ENCODE data around the gene RAB36. TPM values are rescaled to one million over a fixed set of nuclear protein-coding genes. Genes with fewer than 3 reads are reported as not detected.
A peak's percentile ranks its signal among the peaks of the same experiment; 100 is the strongest.

RAB36 gene, protein sequence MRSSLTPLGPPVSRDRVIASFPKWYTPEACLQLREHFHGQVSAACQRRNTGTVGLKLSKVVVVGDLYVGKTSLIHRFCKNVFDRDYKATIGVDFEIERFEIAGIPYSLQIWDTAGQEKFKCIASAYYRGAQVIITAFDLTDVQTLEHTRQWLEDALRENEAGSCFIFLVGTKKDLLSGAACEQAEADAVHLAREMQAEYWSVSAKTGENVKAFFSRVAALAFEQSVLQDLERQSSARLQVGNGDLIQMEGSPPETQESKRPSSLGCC
- total RNA-seq (10 to 100 TPM; 11.2 to 27.5 TPM), polyA plus RNA-seq (1 to 10 TPM; 4.4 to 8.0 TPM)
- long read RNA-seq, donor 1, partial matches to known transcripts = 0 of 2 reads
- long read RNA-seq, donor 1, other reads (novel, unspliced or antisense) = 0 of 2 reads
- long read RNA-seq, donor 2, partial matches to known transcripts = 0 of 3 reads
- long read RNA-seq, donor 2, other reads (novel, unspliced or antisense) = 0 of 3 reads
- long read RNA-seq, donor 3 = 0 reads
- long read RNA-seq, donor 4, partial matches to known transcripts = 0 of 1 reads
- long read RNA-seq, donor 4, other reads (novel, unspliced or antisense) = 0 of 1 reads
- long read RNA-seq, donor 5, partial matches to known transcripts = 0 of 1 reads
- long read RNA-seq, donor 5, other reads (novel, unspliced or antisense) = 0 of 1 reads

DNA sequence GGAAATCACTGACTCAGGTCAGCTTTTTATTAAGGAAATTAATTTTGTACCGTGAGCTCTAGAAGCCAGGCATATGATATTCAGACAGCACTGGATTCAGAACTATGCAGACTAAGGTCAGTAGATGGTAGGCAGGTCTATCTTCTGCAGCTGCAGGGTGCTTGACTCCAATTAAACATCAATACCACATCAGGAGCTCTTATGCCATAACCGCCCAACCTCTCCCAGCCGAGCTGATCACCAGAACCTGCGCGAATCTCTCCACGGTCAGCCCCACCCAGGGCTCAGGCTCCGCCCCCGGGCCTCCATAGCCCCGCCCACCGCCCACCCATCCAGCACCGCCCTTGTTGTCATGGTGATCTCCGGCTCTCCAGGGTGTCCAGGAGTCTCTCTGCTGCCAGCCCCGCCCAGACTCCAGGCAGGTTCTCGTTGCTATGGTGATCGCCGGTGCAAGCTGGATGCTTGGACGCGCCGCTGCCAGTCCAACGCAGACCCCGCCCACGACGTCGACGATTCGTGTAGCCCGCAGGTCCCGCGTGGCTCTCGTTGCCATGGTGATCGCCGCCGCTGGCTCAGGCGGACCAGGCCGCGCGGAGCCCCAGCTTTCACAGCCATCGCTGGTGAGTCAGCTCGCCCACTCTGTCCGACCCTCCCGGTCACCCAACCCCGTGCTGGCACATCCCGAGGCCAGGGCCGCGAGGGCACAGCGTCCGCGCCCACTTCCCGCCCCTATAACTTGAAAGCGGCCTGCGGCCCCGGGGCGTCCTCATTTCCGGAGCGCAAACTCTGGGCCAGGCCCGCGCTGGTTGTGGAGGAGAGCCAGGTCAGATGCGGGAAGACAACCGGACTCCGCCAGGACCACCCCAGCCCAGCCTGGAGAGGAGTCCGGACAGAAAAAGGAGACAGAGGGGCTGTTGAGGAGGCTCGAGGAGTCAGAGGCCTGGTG lies at the start of gene RAB36:
RAB36 (plus strand) TSS at position 546 of the 946 bp plus-strand sequence. CDS start 1,140 bp downstream, outside the sequence.
- peak within 1 kb of the TSS in 1 of 2 donors; percentile 49 for H3K9ac ChIP-seq (ENCODE audit: insufficient read depth in 1 of 2, low read length in 2 of 2)
- 8 to 9% methylated on average over 61 to 62 of the region's 62 CpGs for WGBS, 2 donors

DNA sequence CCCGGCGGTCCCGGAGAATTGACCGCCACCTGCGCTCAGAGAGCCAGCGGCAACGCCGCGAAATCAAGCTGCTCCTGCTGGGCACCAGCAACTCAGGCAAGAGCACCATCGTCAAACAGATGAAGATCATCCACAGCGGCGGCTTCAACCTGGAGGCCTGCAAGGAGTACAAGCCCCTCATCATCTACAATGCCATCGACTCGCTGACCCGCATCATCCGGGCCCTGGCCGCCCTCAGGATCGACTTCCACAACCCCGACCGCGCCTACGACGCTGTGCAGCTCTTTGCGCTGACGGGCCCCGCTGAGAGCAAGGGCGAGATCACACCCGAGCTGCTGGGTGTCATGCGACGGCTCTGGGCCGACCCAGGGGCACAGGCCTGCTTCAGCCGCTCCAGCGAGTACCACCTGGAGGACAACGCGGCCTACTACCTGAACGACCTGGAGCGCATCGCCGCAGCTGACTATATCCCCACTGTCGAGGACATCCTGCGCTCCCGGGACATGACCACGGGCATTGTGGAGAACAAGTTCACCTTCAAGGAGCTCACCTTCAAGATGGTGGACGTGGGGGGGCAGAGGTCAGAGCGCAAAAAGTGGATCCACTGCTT lies 49.4 kb upstream of the RAB36 start:
- Histone ChIP-seq H3K27me3 (ENCODE audit: control insufficient read depth in 3 of 3, insufficient read depth in 3 of 3, low read length in 2 of 3) (no peaks in the 10 kb centered on the region), H3K9me3 (ENCODE audit: control insufficient read depth in 4 of 4, insufficient read depth in 3 of 4, low read length in 3 of 4) (peaks cover 0 to 4% (median 0%) of the 10 kb centered on the region in 4 donors), H3K27ac (ENCODE audit: low read depth in 1 of 2, low read length in 1 of 2) (no peak overlapping the region), H3K4me1 (ENCODE audit: control insufficient read depth in 5 of 5, insufficient read depth in 5 of 5, low read length in 5 of 5) (peaks cover 0 to 11% (median 0%) of the 10 kb centered on the region in 5 donors), H3K36me3 (ENCODE audit: control insufficient read depth in 4 of 4, insufficient read depth in 4 of 4, low read length in 4 of 4) (no peaks in the 10 kb centered on the region), H3K4me3 (no peak overlapping the region), H3K9ac (ENCODE audit: insufficient read depth in 1 of 2, low read length in 2 of 2) (no peak overlapping the region)
- ATAC-seq (ENCODE audit: insufficient read depth, low FRiP score) = no peak
- WGBS, 2 donors = 96 to 99% methylated on average over 45 of the region's 45 CpGs
- TF ChIP-seq, protein P1, sequence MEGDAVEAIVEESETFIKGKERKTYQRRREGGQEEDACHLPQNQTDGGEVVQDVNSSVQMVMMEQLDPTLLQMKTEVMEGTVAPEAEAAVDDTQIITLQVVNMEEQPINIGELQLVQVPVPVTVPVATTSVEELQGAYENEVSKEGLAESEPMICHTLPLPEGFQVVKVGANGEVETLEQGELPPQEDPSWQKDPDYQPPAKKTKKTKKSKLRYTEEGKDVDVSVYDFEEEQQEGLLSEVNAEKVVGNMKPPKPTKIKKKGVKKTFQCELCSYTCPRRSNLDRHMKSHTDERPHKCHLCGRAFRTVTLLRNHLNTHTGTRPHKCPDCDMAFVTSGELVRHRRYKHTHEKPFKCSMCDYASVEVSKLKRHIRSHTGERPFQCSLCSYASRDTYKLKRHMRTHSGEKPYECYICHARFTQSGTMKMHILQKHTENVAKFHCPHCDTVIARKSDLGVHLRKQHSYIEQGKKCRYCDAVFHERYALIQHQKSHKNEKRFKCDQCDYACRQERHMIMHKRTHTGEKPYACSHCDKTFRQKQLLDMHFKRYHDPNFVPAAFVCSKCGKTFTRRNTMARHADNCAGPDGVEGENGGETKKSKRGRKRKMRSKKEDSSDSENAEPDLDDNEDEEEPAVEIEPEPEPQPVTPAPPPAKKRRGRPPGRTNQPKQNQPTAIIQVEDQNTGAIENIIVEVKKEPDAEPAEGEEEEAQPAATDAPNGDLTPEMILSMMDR (IDR thresholded peaks at IDR 0.05; ENCODE audit: control extremely low read depth, extremely low read depth) = no peak
- DNase-seq = no peak

More for the DNA sequence above, at the start of gene RAB36:
- Histone ChIP-seq H3K27ac (ENCODE audit: low read depth in 1 of 2, low read length in 1 of 2) (peak within 1 kb of the TSS in 1 of 2 donors; percentile 64), H3K4me3 (peak within 1 kb of the TSS; percentile 21), H3K4me1 (ENCODE audit: control insufficient read depth in 5 of 5, insufficient read depth in 5 of 5, low read length in 5 of 5) (peaks cover 0 to 30% (median 7%) of the 10 kb centered on the region in 5 donors), H3K27me3 (ENCODE audit: control insufficient read depth in 3 of 3, insufficient read depth in 3 of 3, low read length in 2 of 3) (no peaks in the 10 kb centered on the region), H3K36me3 (ENCODE audit: control insufficient read depth in 4 of 4, insufficient read depth in 4 of 4, low read length in 4 of 4) (no peaks in the 10 kb centered on the region), H3K9me3 (ENCODE audit: control insufficient read depth in 4 of 4, insufficient read depth in 3 of 4, low read length in 3 of 4) (no peaks in the 10 kb centered on the region)
- ATAC-seq (ENCODE audit: insufficient read depth, low FRiP score) (peak; percentile 75), DNase-seq (peak; percentile 94 to 97 (median 97))
- TF ChIP-seq, protein P1 (IDR thresholded peaks at IDR 0.05; ENCODE audit: control extremely low read depth, extremely low read depth) = no peak

DNA sequence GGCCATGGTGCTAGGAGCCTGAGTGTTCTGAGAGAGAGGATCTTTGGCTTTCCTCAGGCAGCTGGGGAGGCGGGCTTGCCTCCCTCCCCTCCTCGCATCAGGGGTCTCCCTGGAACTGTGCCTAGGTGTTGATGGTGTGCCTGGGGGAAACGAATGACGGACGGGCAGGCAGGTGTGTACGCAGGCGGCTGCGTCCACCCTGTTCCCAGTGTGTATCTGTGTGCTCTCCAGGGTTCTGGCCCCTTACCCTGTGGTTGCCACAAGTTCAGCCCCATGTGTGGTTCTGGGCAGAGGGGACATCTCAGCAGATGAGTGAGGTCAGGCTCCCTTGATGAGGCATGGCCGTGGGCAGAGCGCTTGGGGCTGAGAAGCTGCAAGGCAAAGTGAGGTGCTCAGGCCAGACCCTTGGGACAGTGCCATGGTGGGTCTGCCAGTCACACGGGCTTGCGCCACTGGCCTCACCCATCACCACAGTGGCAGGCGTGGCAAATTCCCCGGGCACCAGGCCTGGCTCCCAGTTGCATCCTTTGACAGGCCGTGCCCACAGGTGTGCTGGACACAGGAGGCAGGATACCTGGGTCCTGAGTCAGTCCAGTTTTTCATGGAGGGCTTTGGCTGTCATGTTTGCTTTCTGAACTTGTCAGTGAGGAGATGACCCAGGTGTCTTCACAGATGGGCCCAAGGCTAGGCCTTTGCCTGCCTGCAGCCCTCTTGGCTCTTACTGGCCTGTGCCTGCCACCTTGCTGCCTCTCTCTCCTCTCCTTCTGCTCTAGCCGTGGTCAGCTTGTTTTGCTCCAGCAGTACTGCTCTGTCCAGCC lies 47.7 kb upstream of the RAB36 start:
- Histone ChIP-seq H3K27ac (ENCODE audit: low read depth in 1 of 2, low read length in 1 of 2) (no peak overlapping the region), H3K4me1 (ENCODE audit: control insufficient read depth in 5 of 5, insufficient read depth in 5 of 5, low read length in 5 of 5) (peaks cover 0 to 11% (median 0%) of the 10 kb centered on the region in 5 donors), H3K36me3 (ENCODE audit: control insufficient read depth in 4 of 4, insufficient read depth in 4 of 4, low read length in 4 of 4) (no peaks in the 10 kb centered on the region), H3K9me3 (ENCODE audit: control insufficient read depth in 4 of 4, insufficient read depth in 3 of 4, low read length in 3 of 4) (no peaks in the 10 kb centered on the region), H3K4me3 (no peak overlapping the region), H3K9ac (ENCODE audit: insufficient read depth in 1 of 2, low read length in 2 of 2) (no peak overlapping the region), H3K27me3 (ENCODE audit: control insufficient read depth in 3 of 3, insufficient read depth in 3 of 3, low read length in 2 of 3) (no peaks in the 10 kb centered on the region)
- ATAC-seq (ENCODE audit: insufficient read depth, low FRiP score) (no peak), DNase-seq (no peak)
- 92 to 97% methylated on average over 16 of the region's 16 CpGs for WGBS, 2 donors
- TF ChIP-seq, protein P1 (IDR thresholded peaks at IDR 0.05; ENCODE audit: control extremely low read depth, extremely low read depth) = no peak

Measured in lung (tissue), 16 donors.